H7 (cell line): ENCODE measurements around the gene GPR78. TPM values are rescaled to one million over a fixed set of nuclear protein-coding genes. Genes with fewer than 3 reads are reported as not detected.
A peak's percentile ranks its signal among the peaks of the same experiment; 100 is the strongest.

Experiments
- DNase-seq: peaks from one replicate; pipeline ENCODE4 v3.0.0; 2012
- H3K27me3 ChIP-seq: 2 replicates; pipeline ENCODE4 v1.6.0; 2011; ENCODE audit warnings: mild to moderate bottlenecking, low read length; ENCODE audit not compliant: control insufficient read depth, insufficient read depth
- H3K36me3 ChIP-seq: replicated peaks from 2 replicates; pipeline ENCODE4 v1.5.1; 2011; ENCODE audit warnings: low read length; ENCODE audit not compliant: control insufficient read depth, insufficient read depth
- H3K4me3 ChIP-seq: 2 replicates; pipeline ENCODE4 v1.5.1; 2011; ENCODE audit warnings: low read depth, mild to moderate bottlenecking, control low read depth, low read length, moderate library complexity; ENCODE audit not compliant: insufficient read depth
- total RNA-seq: library from RNA; depleted of rRNA; stranded (reverse); fragments of >200 nt; shearing (Covaris generic); gene quantifications from 2 replicates; pipeline ENCODE4 v1.2.3, GENCODE V29; 2014

The GPR78 gene
- total RNA-seq, 1 experiment from 2014 or later: 1.5 TPM

DNA sequence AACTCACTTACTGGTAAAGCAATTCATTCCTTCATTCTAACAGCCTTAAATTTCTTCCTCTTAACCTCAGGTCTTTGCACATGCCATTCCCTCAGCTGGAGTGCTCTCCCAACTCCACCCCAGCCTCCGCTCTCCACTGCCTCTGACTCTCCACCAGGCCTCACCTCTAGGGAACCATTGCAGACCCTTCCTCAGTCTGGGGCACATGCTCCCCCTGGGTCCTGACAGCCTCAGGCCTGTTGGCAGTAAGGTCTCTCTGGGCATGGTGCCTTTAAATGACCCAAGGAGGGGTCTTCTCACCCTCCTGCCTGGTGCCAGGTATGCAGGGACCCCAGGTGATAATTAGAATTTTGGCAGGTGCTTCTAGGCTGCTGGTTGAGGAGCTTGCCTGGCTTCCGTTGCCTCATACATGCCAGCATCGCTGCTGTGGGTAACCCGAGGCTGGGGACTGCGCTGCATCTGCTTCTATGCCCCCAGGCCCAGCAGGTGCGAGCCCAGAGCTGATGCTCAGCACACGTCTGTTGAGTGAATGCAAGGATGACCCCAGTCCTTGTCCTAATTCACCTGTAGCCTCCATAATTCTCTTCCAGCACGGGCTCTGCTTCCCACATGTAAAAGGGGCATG lies 27.5 kb upstream of the GPR78 start:
- Histone ChIP-seq H3K36me3 (no peaks in the 10 kb centered on the region), H3K27me3 (no peaks in the 10 kb centered on the region), H3K4me3 (no peak overlapping the region)
- DNase-seq: no peak

DNA sequence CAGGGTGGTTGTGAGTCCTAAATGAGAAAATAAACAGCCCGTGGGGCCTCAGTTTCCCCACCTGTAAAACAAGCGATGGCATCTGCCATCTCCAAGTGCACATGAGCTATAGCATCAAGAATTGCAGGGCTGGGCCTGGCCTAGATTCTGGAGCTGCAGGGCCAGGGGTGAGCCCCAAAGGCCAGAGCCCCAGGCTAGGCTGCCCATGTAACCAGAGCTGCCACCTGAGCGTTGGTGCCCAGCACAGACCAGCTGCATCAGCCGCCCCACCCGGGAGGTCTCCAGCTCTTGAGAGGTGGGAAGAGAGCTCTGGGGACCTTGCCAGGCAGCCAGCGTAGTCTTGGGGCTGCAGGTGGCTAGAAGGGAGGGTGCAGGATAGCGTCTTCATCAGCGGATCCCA lies 27.0 kb upstream of the GPR78 start:
- H3K36me3 ChIP-seq: no peaks in the 10 kb centered on the region
- H3K27me3 ChIP-seq: no peaks in the 10 kb centered on the region
- DNase-seq: peak; percentile 48
- no peak overlapping the region for H3K4me3 ChIP-seq

GRCh38 chr4:8553991-8554405 lies 26.2 kb upstream of the GPR78 start:
- Histone ChIP-seq H3K36me3 (no peaks in the 10 kb centered on the region), H3K4me3 (no peak overlapping the region)
- peak; percentile 68 for DNase-seq

DNA sequence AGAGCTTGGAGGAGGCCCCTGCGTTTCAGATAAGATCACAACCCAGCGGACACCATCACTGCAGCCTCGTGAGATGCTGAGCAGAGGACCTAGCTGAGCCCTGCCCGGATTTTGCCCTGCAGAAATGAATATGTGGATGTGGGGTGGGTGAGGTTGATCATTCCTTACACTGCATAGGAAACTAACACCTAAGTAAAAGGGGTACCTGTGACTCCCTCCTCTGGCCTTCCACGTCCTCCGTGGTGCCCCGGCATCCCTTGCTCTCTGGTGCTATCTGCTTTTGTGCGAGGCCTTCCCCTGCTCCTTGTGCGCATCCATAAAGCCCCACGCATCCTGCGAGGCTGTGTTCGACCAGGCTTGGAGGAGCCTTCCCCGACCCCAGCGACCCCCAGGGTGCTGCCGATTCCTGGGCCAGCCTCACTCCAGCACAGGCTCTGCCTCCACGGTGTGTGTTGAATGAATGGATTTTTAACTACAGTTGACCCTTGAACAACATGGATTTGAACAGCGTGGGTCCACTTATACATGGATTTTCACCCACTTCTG lies 25.6 kb upstream of the GPR78 start:
- no peaks in the 10 kb centered on the region for H3K27me3 ChIP-seq
- no peaks in the 10 kb centered on the region for H3K36me3 ChIP-seq
- H3K4me3 ChIP-seq: no peak overlapping the region
- DNase-seq: peak; percentile 48

More at GRCh38 chr4:8553991-8554405, 26.2 kb upstream of the GPR78 start:
- H3K27me3 ChIP-seq: no peaks in the 10 kb centered on the region

- DNase-seq: peak; percentile 34
- no peaks in the 10 kb centered on the region for H3K36me3 ChIP-seq
Measured at GRCh38 chr4:8555716-8556115, 24.5 kb upstream of the GPR78 start.

GRCh38 chr4:8556341-8557150 lies 23.6 kb upstream of the GPR78 start:
- H3K4me3 ChIP-seq: no peak overlapping the region
- H3K27me3 ChIP-seq: no peaks in the 10 kb centered on the region
- H3K36me3 ChIP-seq: no peaks in the 10 kb centered on the region
- DNase-seq: peak; percentile 40

More at GRCh38 chr4:8555716-8556115, 24.5 kb upstream of the GPR78 start:
- Histone ChIP-seq H3K4me3 (no peak overlapping the region), H3K27me3 (no peaks in the 10 kb centered on the region)

GRCh38 chr4:8557151-8558076 lies 22.8 kb upstream of the GPR78 start:
- no peaks in the 10 kb centered on the region for H3K36me3 ChIP-seq
- no peak overlapping the region for H3K4me3 ChIP-seq
- DNase-seq: peak; percentile 19
- H3K27me3 ChIP-seq: no peaks in the 10 kb centered on the region

DNA sequence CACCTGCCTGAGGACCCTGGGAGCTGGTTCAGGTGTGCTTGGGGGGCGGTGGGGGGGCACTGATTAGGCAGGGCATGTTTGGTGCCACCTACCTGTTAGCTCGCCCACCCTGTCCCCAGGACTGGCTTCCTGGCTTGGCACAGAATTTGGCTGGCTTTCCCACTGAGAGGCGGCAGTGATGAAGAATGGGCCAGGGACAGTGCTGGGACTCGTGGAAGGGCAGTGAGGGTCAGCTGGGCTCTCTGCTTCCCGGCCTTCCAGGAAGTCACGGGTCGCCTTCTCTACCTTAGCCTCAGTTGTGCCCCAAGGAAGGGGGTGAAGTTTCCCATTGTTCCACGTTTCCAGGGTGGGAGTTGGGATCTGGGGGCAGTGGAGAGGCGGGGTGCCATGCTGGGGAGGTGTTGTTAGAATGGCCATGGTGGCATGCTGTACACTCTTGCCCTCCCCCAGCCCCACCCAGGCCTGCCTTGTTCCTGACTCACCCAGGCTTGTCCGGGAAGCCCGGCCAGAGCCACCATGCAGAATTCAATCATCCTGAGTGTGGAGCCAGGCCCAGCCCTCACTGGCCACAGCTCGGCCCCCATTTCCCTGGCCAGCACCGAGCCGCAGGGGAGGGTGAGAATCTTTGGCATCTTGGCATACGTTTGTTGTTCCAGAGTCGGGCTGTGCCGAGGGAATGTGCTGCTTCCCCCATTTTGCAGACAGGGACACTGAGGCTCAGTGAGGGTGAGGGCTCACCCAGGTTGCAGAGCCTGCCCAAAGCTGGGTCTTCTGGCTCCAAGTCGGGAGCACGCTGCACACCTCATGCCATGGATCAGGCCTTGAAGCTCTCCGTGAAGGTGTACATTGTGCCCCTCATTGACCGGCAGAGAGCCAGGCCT lies 21.9 kb upstream of the GPR78 start:
- Histone ChIP-seq H3K36me3 (no peaks in the 10 kb centered on the region), H3K4me3 (no peak overlapping the region), H3K27me3 (no peaks in the 10 kb centered on the region)
- DNase-seq: no peak

DNA sequence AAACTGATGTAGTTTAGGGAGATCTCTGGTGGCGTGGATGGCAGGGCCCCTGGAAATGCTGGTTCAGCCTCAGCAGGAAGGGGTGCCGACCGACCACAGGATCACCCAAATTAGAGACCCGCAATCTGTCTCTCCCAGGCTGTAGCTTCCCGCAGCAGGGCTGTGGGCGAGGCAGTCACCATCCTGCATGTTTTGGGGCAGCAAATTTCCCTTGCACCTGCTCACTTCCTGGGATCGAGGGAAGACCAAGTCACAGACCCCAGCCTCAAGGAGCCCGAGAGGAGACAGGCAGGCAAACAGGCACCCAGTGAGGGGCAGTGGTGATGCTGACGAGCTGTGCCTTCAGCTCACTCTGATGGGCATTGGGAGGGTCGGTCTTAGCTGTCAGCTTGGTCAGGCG lies 21.2 kb upstream of the GPR78 start:
- no peak overlapping the region for H3K4me3 ChIP-seq
- no peak for DNase-seq
- H3K27me3 ChIP-seq: no peaks in the 10 kb centered on the region
- no peaks in the 10 kb centered on the region for H3K36me3 ChIP-seq

GRCh38 chr4:8559524-8560264 lies 20.5 kb upstream of the GPR78 start:
- no peak for DNase-seq
- H3K4me3 ChIP-seq: no peak overlapping the region; the same call in 1 of the 2 replicates

DNA sequence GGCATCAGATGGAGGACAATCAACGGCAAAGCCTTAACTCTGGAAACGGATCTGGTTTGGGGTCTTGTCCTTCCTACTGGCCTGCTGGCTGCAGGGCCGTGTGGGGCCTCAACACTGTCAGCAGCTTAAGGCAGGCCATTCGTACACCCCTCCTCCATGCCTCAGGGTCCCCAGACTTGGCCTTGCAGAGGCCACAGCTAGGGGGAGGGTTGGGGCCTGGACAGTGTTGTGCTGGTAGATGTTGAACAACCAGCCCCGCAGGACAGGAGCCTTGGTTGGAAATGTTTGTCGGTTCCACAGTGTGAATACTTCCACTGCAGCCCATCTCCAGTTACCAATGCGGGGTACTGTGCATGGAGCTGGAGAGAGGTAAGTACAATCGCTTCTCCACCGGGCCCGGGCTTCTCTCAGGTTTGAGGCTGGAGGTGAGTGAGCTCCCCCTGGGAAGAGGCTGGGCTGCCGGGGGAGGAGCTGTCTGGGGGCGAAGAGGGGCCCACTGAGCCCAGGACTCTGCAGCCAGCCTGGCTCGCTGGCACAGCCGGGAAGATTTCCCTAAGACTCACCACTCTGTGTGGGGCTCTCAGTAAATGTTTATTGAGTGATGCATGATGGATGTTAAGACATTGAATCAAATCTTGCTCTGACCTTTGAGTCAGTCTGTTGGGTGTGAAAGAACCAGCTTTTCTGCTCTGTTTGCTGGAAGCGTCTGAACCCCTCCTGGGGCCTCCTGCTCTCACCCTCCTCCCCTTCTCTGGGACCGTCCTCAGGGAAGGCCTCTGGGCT lies 19.7 kb upstream of the GPR78 start:
- no peak overlapping the region; the same call in 1 of the 2 replicates for H3K4me3 ChIP-seq
- H3K36me3 ChIP-seq: no peaks in the 10 kb centered on the region

More at GRCh38 chr4:8559524-8560264, 20.5 kb upstream of the GPR78 start:
- H3K36me3 ChIP-seq: no peaks in the 10 kb centered on the region
- no peaks in the 10 kb centered on the region for H3K27me3 ChIP-seq

GRCh38 chr4:8564595-8564994 lies 15.6 kb upstream of the GPR78 start:
- no peaks in the 10 kb centered on the region for H3K27me3 ChIP-seq
- H3K4me3 ChIP-seq: no peak overlapping the region
- DNase-seq: no peak
- H3K36me3 ChIP-seq: no peaks in the 10 kb centered on the region

More for the DNA sequence above, 19.7 kb upstream of the GPR78 start:
- no peak for DNase-seq
- no peaks in the 10 kb centered on the region for H3K27me3 ChIP-seq
